Small intestine (tissue), 7 donors: ENCODE measurements around the gene SLC31A1. TPM values are rescaled to one million over a fixed set of nuclear protein-coding genes. Genes with fewer than 3 reads are reported as not detected.
A peak's percentile ranks its signal among the peaks of the same experiment; 100 is the strongest.

Experiments
- DNase-seq, 2 donors: peaks; one replicate each; pipeline versions ENCODE4 v3.0.0 to v3.0.0-alpha.2; 2013
- FAIRE-seq: peaks from 2 replicates; lab custom pipeline; 2012; peaks lifted over from hg19 to GRCh38; lab: Jason Lieb, UNC
- H3K27ac ChIP-seq, 3 donors: one replicate each; pipeline ENCODE4 v1.5.1; 2013; ENCODE audit warnings: low read length in 2 of 3, mild to moderate bottlenecking in 2 of 3, control low read depth in 1 of 3, inconsistent platforms in 1 of 3, low read depth in 1 of 3, moderate library complexity in 1 of 3
- H3K27me3 ChIP-seq, 3 donors: one replicate each; pipeline ENCODE4 v1.6.1; 2013; ENCODE audit warnings: low read length in 3 of 3, inconsistent platforms in 1 of 3; ENCODE audit not compliant: control insufficient read depth in 3 of 3, insufficient read depth in 3 of 3
- H3K36me3 ChIP-seq, 3 donors: one replicate each; pipeline ENCODE4 v1.6.1; 2013; ENCODE audit warnings: low read length in 3 of 3, inconsistent platforms in 1 of 3, low read depth in 1 of 3, mild to moderate bottlenecking in 1 of 3, moderate library complexity in 1 of 3; ENCODE audit not compliant: control insufficient read depth in 3 of 3, insufficient read depth in 2 of 3
- H3K4me1 ChIP-seq, 3 donors: one replicate each; pipeline ENCODE4 v1.6.1; 2013; ENCODE audit warnings: low read length in 2 of 3, inconsistent platforms in 1 of 3, low read depth in 1 of 3, mild to moderate bottlenecking in 1 of 3, moderate library complexity in 1 of 3; ENCODE audit not compliant: control insufficient read depth in 3 of 3, insufficient read depth in 2 of 3
- H3K4me3 ChIP-seq, 3 donors: one replicate each; pipeline ENCODE4 v1.5.1; 2013; ENCODE audit warnings: low read length in 3 of 3, control low read depth in 1 of 3, inconsistent platforms in 1 of 3, low read depth in 1 of 3, mild to moderate bottlenecking in 1 of 3, moderate library complexity in 1 of 3
- H3K9me3 ChIP-seq, 2 donors: one replicate each; pipeline ENCODE4 v1.6.1; 2013; ENCODE audit warnings: low read depth in 1 of 2, low read length in 1 of 2; ENCODE audit not compliant: control insufficient read depth in 2 of 2, insufficient read depth in 1 of 2
- WGBS, 3 donors: extraction: QIAGEN DNeasy Blood & Tissue Kit; methylation state at CpG; one replicate each; pipeline ENCODE4 v1.1.7; 2013; 5-methylcytosine and 5-hydroxymethylcytosine counted together
- polyA plus RNA-seq, 4 donors: library from polyadenylated mRNA; stranded (reverse) in 3 of 4; unstranded in 1 of 4; fragments of 200-250 nt in 3 of 4; fragments of 120-200 nt in 1 of 4; gene quantifications; one replicate each; pipeline versions ENCODE4 v1.2.1 to v1.2.3, GENCODE V29; 2013
- donor health status: healthy with polysubstance abuse.
- donor health status: control.
- donor health status: control.
- donor health status: Bipolar disorder and iron deficiency.
- donor health status: healthy.

SLC31A1 gene
- polyA plus RNA-seq, 4 donors = 27.5 to 40.6 (median 29.6) TPM

DNA sequence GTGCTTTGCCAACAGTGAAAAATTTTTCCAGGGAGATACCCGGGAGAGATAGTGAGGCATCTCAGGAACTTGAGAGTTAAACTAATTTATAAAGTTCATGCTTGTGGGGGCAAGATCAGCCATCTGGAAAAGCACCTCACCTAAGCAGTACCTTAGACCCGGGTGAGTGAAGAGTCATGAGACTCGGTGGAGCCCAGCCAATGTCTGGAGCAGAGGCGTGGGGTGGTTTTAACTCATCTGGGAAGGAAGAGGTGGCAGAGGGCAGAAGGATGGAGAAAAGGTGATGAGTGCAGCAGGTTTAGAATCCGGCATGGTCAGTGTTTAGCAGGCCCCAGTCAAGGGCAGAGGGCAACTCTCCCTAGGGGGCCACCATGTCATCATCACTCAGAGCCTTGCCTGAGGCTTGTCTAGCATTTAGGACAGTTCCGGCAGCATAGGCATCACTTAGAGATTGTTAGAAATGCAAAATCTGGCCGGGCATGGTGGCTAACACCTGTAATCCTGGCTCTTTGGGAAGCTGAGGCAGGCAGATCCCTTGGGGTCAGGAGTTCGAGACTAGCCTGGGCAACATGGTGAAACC is 86.1 kb downstream of the SLC31A1 start:
- Histone ChIP-seq H3K9me3 (no peaks in the 10 kb centered on the region), H3K4me1 (peaks cover 0 to 3% (median 0%) of the 10 kb centered on the region in 3 donors), H3K36me3 (no peaks in the 10 kb centered on the region), H3K27me3 (no peaks in the 10 kb centered on the region), H3K27ac (no peak overlapping the region), H3K4me3 (no peak overlapping the region)
- 66 to 70% (median 67%) methylated on average over 8 of the region's 8 CpGs for WGBS, 3 donors
- FAIRE-seq (no peak), DNase-seq (no peak)

DNA sequence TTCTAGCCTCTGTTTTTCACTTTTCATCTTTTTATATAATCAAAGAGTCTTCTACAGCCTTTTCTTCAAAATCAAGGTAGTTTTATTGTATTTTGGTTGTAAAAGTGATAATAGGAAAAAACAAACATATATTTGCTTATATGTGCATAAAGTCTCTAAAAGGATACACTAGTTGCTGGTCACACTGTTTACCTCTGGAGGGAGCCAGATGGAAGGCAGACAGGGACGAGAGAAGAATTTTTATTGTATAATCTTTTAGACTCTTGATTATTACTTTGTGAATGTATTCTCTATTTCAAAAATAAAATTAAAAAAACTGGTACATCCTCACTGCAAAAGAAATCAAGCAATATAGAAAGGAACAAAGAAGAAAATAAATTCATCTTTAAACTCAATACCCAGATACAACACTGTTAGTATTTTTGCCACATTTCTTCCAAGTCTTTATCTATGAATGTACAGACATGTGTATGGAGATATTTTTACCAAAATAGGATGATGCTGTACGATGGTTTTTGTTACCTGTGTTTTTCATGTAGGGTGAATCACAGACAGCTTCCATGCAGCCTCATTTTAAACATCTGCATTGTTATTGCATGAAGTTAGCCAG is 88.0 kb downstream of the SLC31A1 start:
- H3K36me3 ChIP-seq = no peaks in the 10 kb centered on the region
- H3K27ac ChIP-seq = no peak overlapping the region
- FAIRE-seq (peak; percentile 23), DNase-seq (peak; percentile 64 to 71)
- H3K4me1 ChIP-seq = no peaks in the 10 kb centered on the region
- WGBS, 3 donors = 3 to 10% (median 8%) methylated on average over 2 of the region's 2 CpGs
- no peaks in the 10 kb centered on the region for H3K9me3 ChIP-seq
- no peaks in the 10 kb centered on the region for H3K27me3 ChIP-seq
- no peak overlapping the region for H3K4me3 ChIP-seq

DNA sequence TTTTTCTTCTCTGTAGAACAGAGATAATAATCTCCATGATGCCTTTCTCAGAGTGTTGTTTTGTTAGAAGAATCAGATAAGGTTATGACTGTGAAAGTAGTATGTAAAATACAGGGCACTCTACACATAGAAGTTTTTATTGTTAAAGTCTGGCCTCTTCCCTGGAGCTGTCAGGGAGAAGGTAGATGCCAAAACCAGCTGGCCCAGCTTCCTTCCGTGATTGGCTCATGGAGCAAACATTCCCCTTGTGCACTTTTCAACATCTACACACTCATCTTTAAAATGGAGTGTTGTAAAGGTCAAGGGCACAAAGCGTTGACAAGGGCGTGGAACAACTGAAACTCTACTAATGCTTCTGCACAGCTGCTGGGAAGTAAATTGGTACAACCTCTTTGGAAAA is 89.2 kb downstream of the SLC31A1 start:
- Histone ChIP-seq H3K9me3 (no peaks in the 10 kb centered on the region), H3K27ac (no peak overlapping the region), H3K36me3 (no peaks in the 10 kb centered on the region), H3K4me1 (no peaks in the 10 kb centered on the region), H3K27me3 (no peaks in the 10 kb centered on the region), H3K4me3 (no peak overlapping the region)
- WGBS, 3 donors = 40 to 49% (median 45%) methylated on average over 3 of the region's 3 CpGs
- FAIRE-seq (no peak), DNase-seq (no peak)

DNA sequence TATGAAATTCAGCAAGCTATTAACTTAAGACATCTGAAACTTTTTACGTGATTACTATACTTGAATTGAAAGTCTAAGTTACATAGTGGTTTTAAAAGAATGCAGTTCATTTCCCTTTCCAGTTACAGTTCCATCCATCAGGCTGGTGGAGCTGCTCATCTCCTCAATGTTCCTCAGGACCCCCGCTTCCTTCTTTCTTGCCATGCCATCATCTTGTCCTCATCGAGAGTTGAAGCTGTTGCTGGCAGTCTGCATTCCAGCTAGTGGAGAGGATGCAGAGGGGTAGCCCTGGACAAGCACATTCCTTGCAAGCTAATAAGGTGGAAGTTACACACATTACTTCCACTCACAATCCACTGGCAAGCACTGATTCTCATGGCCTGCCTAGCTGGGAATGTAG is 90.6 kb downstream of the SLC31A1 start:
- no peak for FAIRE-seq

DNA sequence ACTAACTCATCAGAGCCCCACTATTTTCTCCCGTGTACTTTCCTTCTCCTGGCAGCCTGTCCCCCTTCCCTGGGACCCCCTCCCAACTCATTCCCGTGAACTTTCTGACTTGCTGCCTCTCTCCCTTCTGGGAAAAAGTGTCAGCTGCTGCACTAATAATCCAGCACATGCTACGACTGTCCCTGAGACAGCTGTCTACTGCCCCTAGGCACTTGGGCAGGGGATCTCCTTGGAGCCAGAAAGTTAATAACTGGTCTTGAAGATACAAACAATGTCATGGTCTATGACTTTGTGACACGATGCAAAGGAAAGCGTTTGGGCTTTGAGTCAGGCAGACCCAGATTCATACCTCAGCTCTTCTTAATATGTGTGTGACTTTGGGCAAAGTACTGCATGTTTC is 91.9 kb downstream of the SLC31A1 start:
- no peaks in the 10 kb centered on the region for H3K9me3 ChIP-seq
- DNase-seq = no peak
- 71 to 85% (median 79%) methylated on average over 5 of the region's 5 CpGs for WGBS, 3 donors

More for the DNA sequence above, 90.6 kb downstream of the SLC31A1 start:
- Histone ChIP-seq H3K36me3 (peaks cover 0 to under 1% (median 0%) of the 10 kb centered on the region in 3 donors), H3K9me3 (no peaks in the 10 kb centered on the region), H3K27ac (no peak overlapping the region), H3K27me3 (no peaks in the 10 kb centered on the region), H3K4me3 (no peak overlapping the region), H3K4me1 (no peaks in the 10 kb centered on the region)
- WGBS, 3 donors = 80 to 90% (median 90%) methylated on average over 3 of the region's 3 CpGs
- no peak for DNase-seq

More for the DNA sequence above, 91.9 kb downstream of the SLC31A1 start:
- Histone ChIP-seq H3K27ac (no peak overlapping the region), H3K4me3 (no peak overlapping the region), H3K4me1 (no peaks in the 10 kb centered on the region), H3K27me3 (no peaks in the 10 kb centered on the region), H3K36me3 (peaks cover 0 to 6% (median 0%) of the 10 kb centered on the region in 3 donors)
- no peak for FAIRE-seq

Other genes with a start within 250 kb of the SLC31A1 start
- 1 to 10 TPM in 1 of 4 donors, under 1 TPM in 3; 0.27 to 2.0 (median 0.77) TPM for gene ZNF883, start 209.4 kb upstream of the SLC31A1 start, polyA plus RNA-seq
- 1 to 10 TPM in 1 of 4 donors, under 1 TPM in 2, not detected in 1; 0.54 to 2.2 (median 1.00) TPM for gene ZFP37, start 164.8 kb upstream of the SLC31A1 start, polyA plus RNA-seq
- gene SLC31A2, start 70.5 kb upstream of the SLC31A1 start, polyA plus RNA-seq = 10 to 100 TPM; 10.5 to 41.6 (median 19.5) TPM
- gene FKBP15, start 267 bp upstream of the SLC31A1 start, polyA plus RNA-seq = 10 to 100 TPM in 2 of 4 donors, 1 to 10 TPM in 2; 6.5 to 19.8 (median 9.5) TPM
- 10 to 100 TPM; 33.4 to 77.0 (median 56.3) TPM for gene CDC26, start 54.0 kb downstream of the SLC31A1 start, polyA plus RNA-seq
- gene PRPF4, start 54.1 kb downstream of the SLC31A1 start, polyA plus RNA-seq = 10 to 100 TPM in 2 of 4 donors, 1 to 10 TPM in 2; 7.6 to 21.6 (median 11.3) TPM
- gene RNF183, start 81.8 kb downstream of the SLC31A1 start, polyA plus RNA-seq = 1 to 10 TPM in 1 of 4 donors, under 1 TPM in 2, not detected in 1; 0.54 to 1.7 (median 0.62) TPM
- 1 to 10 TPM in 2 of 4 donors, under 1 TPM in 1, not detected in 1; 0.45 to 2.5 (median 1.6) TPM for gene WDR31, start 118.7 kb downstream of the SLC31A1 start, polyA plus RNA-seq
- gene BSPRY, start 128.0 kb downstream of the SLC31A1 start, polyA plus RNA-seq = 10 to 100 TPM in 3 of 4 donors, 1 to 10 TPM in 1; 4.8 to 16.8 (median 15.3) TPM
- gene HDHD3, start 155.4 kb downstream of the SLC31A1 start, polyA plus RNA-seq = 100 to 1,000 TPM in 3 of 4 donors, 10 to 100 TPM in 1; 96.9 to 370 (median 210) TPM
- 10 to 100 TPM; 33.5 to 97.7 (median 42.9) TPM for gene ALAD, start 179.7 kb downstream of the SLC31A1 start, polyA plus RNA-seq
- gene POLE3, start 189.1 kb downstream of the SLC31A1 start, polyA plus RNA-seq = 10 to 100 TPM; 15.7 to 50.2 (median 31.6) TPM
- gene C9orf43, start 189.2 kb downstream of the SLC31A1 start, polyA plus RNA-seq = under 1 TPM in 3 of 4 donors, not detected in 1; 0.42 to 0.81 (median 0.69) TPM
- gene RGS3, start 242.2 kb downstream of the SLC31A1 start, polyA plus RNA-seq = 10 to 100 TPM; 23.0 to 37.0 (median 26.4) TPM